Neural progenitor cell (in vitro differentiated cells): ENCODE measurements around the gene FBXL4. TPM values are rescaled to one million over a fixed set of nuclear protein-coding genes. Genes with fewer than 3 reads are reported as not detected.
A peak's percentile ranks its signal among the peaks of the same experiment; 100 is the strongest.

Experiments
- DNase-seq: peaks from one replicate; pipeline ENCODE4 v3.0.0-alpha.2; 2016; ENCODE audit warnings: low spot score
- H2AFZ ChIP-seq: fragments of 200-600 bp; sonication (generic); replicated peaks from 2 replicates; pipeline ENCODE4 v1.6.1; 2016; ENCODE audit warnings: antibody characterized with exemption
- H3F3A ChIP-seq: fragments of 200-600 bp; sonication (generic); 2 replicates; pipeline ENCODE4 v1.6.1; 2016; ENCODE audit warnings: antibody characterized with exemption, low read depth
- H3K27ac ChIP-seq: fragments of 200-600 bp; sonication (generic); 2 replicates; pipeline ENCODE4 v1.5.1; 2016; ENCODE audit warnings: mild to moderate bottlenecking
- H3K27me3 ChIP-seq: fragments of 200-600 bp; sonication (generic); 2 replicates; pipeline ENCODE4 v1.6.1; 2016; ENCODE audit warnings: mild to moderate bottlenecking, moderate library complexity
- H3K36me3 ChIP-seq: fragments of 200-600 bp; sonication (generic); 2 replicates; pipeline ENCODE4 v1.5.1; 2016
- H3K4me1 ChIP-seq: fragments of 200-600 bp; sonication (generic); 2 replicates; pipeline ENCODE4 v1.6.1; 2016; ENCODE audit warnings: mixed run types
- H3K4me2 ChIP-seq: fragments of 200-600 bp; sonication (generic); 2 replicates; pipeline ENCODE4 v1.6.1; 2016
- H3K4me3 ChIP-seq: fragments of 200-600 bp; sonication (generic); 2 replicates; pipeline ENCODE4 v1.5.1; 2016
- H3K79me2 ChIP-seq: fragments of 200-600 bp; sonication (generic); 2 replicates; pipeline ENCODE4 v1.6.1; 2016; ENCODE audit warnings: low read depth
- H3K9ac ChIP-seq: fragments of 200-600 bp; sonication (generic); 2 replicates; pipeline ENCODE4 v1.6.1; 2016
- H3K9me3 ChIP-seq: fragments of 200-600 bp; sonication (generic); 2 replicates; pipeline ENCODE4 v1.5.1; 2016; ENCODE audit warnings: low read depth
- H4K20me1 ChIP-seq: fragments of 200-600 bp; sonication (generic); 2 replicates; pipeline ENCODE4 v1.6.1; 2016; ENCODE audit warnings: low read depth
- H3K27ac Mint-ChIP-seq: 3 replicates; pipeline ENCODE4 v1.8.0; 2021; ENCODE audit warnings: mixed read lengths
- H3K27me3 Mint-ChIP-seq: 2 replicates; pipeline ENCODE4 v1.8.0; 2022; ENCODE audit warnings: low read depth, mild to moderate bottlenecking, inconsistent platforms, moderate library complexity, mixed read lengths; ENCODE audit not compliant: insufficient read depth
- H3K36me3 Mint-ChIP-seq: 3 replicates; pipeline ENCODE4 v1.8.0; 2021; ENCODE audit warnings: mixed read lengths
- H3K4me1 Mint-ChIP-seq: 3 replicates; pipeline ENCODE4 v1.8.0; 2021; ENCODE audit warnings: mixed read lengths
- H3K4me3 Mint-ChIP-seq: 3 replicates; pipeline ENCODE4 v1.8.0; 2021; ENCODE audit warnings: mild to moderate bottlenecking, moderate library complexity, mixed read lengths
- H3K9me3 Mint-ChIP-seq: 3 replicates; pipeline ENCODE4 v1.8.0; 2020; ENCODE audit warnings: mixed read lengths
- CTCF ChIP-seq: fragments of 200-600 bp; sonication (generic); IDR thresholded peaks from 2 replicates; pipeline ENCODE4 v1.5.1; 2017; ENCODE audit warnings: antibody characterized with exemption, mild to moderate bottlenecking
- EZH2 ChIP-seq: fragments of 200-600 bp; sonication (generic); IDR thresholded peaks from 2 replicates; pipeline ENCODE4 v1.6.1; 2017; ENCODE audit warnings: antibody characterized with exemption, mild to moderate bottlenecking, moderate library complexity
- EZH2phosphoT487 ChIP-seq: fragments of 200-600 bp; sonication (generic); IDR thresholded peaks from 2 replicates; pipeline ENCODE4 v1.6.1; 2017; ENCODE audit warnings: antibody characterized with exemption
- total RNA-seq: library from RNA; depleted of rRNA; stranded (reverse); fragments of >200 nt; gene quantifications from 2 replicates; pipeline ENCODE4 v1.2.3, GENCODE V29; 2015; ENCODE audit warnings: low replicate concordance

Gene FBXL4
- total RNA-seq, 1 donor from 2014 or later = 18.3 TPM

- DNase-seq = peak; percentile 45
- Histone ChIP-seq H3K27me3 (peaks cover 91% of the 10 kb centered on the region), H3K79me2 (peaks cover 46% of the 10 kb centered on the region), H2AFZ (no peak overlapping the region), H3K9me3 (no peaks in the 10 kb centered on the region), H3K27ac (no peak overlapping the region), H4K20me1 (peaks cover 75% of the 10 kb centered on the region), H3K36me3 (no peaks in the 10 kb centered on the region), H3K4me1 (peaks cover 52% of the 10 kb centered on the region), H3K4me3 (peak overlapping the region; percentile 56), H3K9ac (no peak overlapping the region), H3K4me2 (peak overlapping the region; percentile 88), H3F3A (peaks cover 39% of the 10 kb centered on the region)
- no peak for TF ChIP-seq EZH2phosphoT487
- TF ChIP-seq CTCF = no peak
- no peak for TF ChIP-seq EZH2
- no peaks in the 10 kb centered on the region for H3K27me3 Mint-ChIP-seq
- H3K4me3 Mint-ChIP-seq = peak overlapping the region; percentile 94
- H3K27ac Mint-ChIP-seq = peak overlapping the region; percentile 97
- peaks cover 56% of the 10 kb centered on the region for H3K36me3 Mint-ChIP-seq
- peaks cover 29% of the 10 kb centered on the region for H3K4me1 Mint-ChIP-seq
- peaks cover 2% of the 10 kb centered on the region for H3K9me3 Mint-ChIP-seq
These were observed 109.7 kb downstream of the FBXL4 start for GRCh38 chr6:98838032-98838431.

- peaks cover 53% of the 10 kb centered on the region for H3K36me3 Mint-ChIP-seq
- H3K4me3 ChIP-seq = peak overlapping the region; percentile 56
- peak overlapping the region; percentile 88 for H3K4me2 ChIP-seq
- H3K27me3 Mint-ChIP-seq = no peaks in the 10 kb centered on the region
- peak overlapping the region; percentile 94 for H3K4me3 Mint-ChIP-seq
- H3K9me3 Mint-ChIP-seq = peaks cover 2% of the 10 kb centered on the region
- TF ChIP-seq EZH2 = peak; percentile 18
- TF ChIP-seq EZH2phosphoT487 = no peak
- peaks cover 46% of the 10 kb centered on the region for H3K79me2 ChIP-seq
- peaks cover 47% of the 10 kb centered on the region for H3F3A ChIP-seq
- no peak overlapping the region for H2AFZ ChIP-seq
- H3K27ac ChIP-seq = no peak overlapping the region
- H3K4me1 ChIP-seq = peaks cover 46% of the 10 kb centered on the region
- peaks cover 30% of the 10 kb centered on the region for H3K4me1 Mint-ChIP-seq
- H3K36me3 ChIP-seq = no peaks in the 10 kb centered on the region
- peaks cover 91% of the 10 kb centered on the region for H3K27me3 ChIP-seq
- peak overlapping the region; percentile 90 for H3K27ac Mint-ChIP-seq
- H3K9ac ChIP-seq = no peak overlapping the region
- no peaks in the 10 kb centered on the region for H3K9me3 ChIP-seq
- peaks cover 67% of the 10 kb centered on the region for H4K20me1 ChIP-seq
- no peak for DNase-seq
These were observed 110.5 kb downstream of the FBXL4 start for GRCh38 chr6:98836962-98837944.

GRCh38 chr6:98836025-98836961 lies 111.5 kb downstream of the FBXL4 start:
- H3K36me3 Mint-ChIP-seq = peaks cover 45% of the 10 kb centered on the region
- no peak overlapping the region for H3K9ac ChIP-seq
- H3K4me3 Mint-ChIP-seq = peak overlapping the region; percentile 94
- peaks cover 57% of the 10 kb centered on the region for H4K20me1 ChIP-seq
- peak; percentile 21 for TF ChIP-seq EZH2phosphoT487
- no peak for TF ChIP-seq CTCF
- TF ChIP-seq EZH2 = no peak
- H3K4me2 ChIP-seq = peak overlapping the region; percentile 88
- no peaks in the 10 kb centered on the region for H3K9me3 ChIP-seq
- H3K79me2 ChIP-seq = peaks cover 46% of the 10 kb centered on the region
- no peaks in the 10 kb centered on the region for H3K36me3 ChIP-seq
- H3K27ac ChIP-seq = no peak overlapping the region
- peak; percentile 76 for DNase-seq
- peaks cover 23% of the 10 kb centered on the region for H3K4me1 Mint-ChIP-seq
- peaks cover 91% of the 10 kb centered on the region for H3K27me3 ChIP-seq
- H3K4me1 ChIP-seq = peaks cover 46% of the 10 kb centered on the region
- peaks cover 47% of the 10 kb centered on the region for H3F3A ChIP-seq
- no peak overlapping the region for H2AFZ ChIP-seq
- peak overlapping the region; percentile 56 for H3K4me3 ChIP-seq
- H3K27me3 Mint-ChIP-seq = peaks cover 2% of the 10 kb centered on the region
- peaks cover 2% of the 10 kb centered on the region for H3K9me3 Mint-ChIP-seq
- H3K27ac Mint-ChIP-seq = peak overlapping the region; percentile 97
